ENCODE measurements around the gene NPAS4.

- no peak for TF ChIP-seq CTCF (IDR thresholded peaks at IDR 0.05)
- no peak for TF ChIP-seq POLR2A (IDR thresholded peaks at IDR 0.05)
Observed at GRCh38 chr11:66451663-66452062, 30.8 kb downstream of the NPAS4 start.

All from heart left ventricle (tissue), 13 donors.